Subcutaneous adipose tissue (tissue), 4 donors: ENCODE measurements around the gene ALOX12B. TPM values are rescaled to one million over a fixed set of nuclear protein-coding genes. Genes with fewer than 3 reads are reported as not detected.

Experiments
- CTCF ChIP-seq: fragments of 450-650 bp; IDR thresholded peaks from one replicate; pipeline ENCODE4 v1.5.1; 2016; ENCODE audit warnings: low read depth, mild to moderate bottlenecking, control low read depth, antibody characterized with exemption, moderate library complexity
- total RNA-seq, 4 donors: library from RNA; depleted of rRNA; stranded (reverse); fragments of >200 nt; gene quantifications; one replicate each; pipeline ENCODE4 v1.1.0, GENCODE V29; 2016

The ALOX12B gene
- total RNA-seq, 4 donors from 2014 or later, result not detected

GRCh38 chr17:8059131-8059530, 28.4 kb downstream of the ALOX12B start:
- TF ChIP-seq CTCF, result no peak

DNA sequence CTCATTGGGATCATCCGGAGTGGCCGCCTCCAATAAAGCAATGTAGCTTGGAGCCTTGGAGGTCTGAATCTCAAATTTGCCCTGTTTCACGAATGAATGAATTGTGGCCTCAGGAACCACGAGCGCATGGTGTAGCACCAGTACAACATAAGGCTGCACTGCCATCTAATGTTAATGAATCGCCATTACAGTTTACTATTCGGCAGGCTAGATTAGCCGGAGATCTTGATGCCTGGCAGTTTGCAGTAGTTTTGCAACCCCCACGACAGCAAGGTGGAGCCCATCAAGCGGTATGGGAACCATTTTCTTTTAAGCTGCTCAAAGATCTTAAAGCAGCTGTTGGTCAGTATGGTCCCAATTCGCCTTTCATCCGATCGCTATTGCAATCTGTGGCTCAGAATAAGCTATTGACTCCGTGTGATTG, 29.8 kb downstream of the ALOX12B start:
- TF ChIP-seq CTCF, result no peak

- TF ChIP-seq CTCF, result no peak
Measured at GRCh38 chr17:8056976-8057625, 30.4 kb downstream of the ALOX12B start.

- no peak for TF ChIP-seq CTCF
Measured at GRCh38 chr17:8056232-8056975, 31.1 kb downstream of the ALOX12B start.

- no peak for TF ChIP-seq CTCF
Measured at GRCh38 chr17:8055851-8056231, 31.7 kb downstream of the ALOX12B start.

GRCh38 chr17:8053600-8053999, 33.9 kb downstream of the ALOX12B start:
- no peak for TF ChIP-seq CTCF
